ENCODE results near the gene SNTG2.

Gene SNTG2

DNA sequence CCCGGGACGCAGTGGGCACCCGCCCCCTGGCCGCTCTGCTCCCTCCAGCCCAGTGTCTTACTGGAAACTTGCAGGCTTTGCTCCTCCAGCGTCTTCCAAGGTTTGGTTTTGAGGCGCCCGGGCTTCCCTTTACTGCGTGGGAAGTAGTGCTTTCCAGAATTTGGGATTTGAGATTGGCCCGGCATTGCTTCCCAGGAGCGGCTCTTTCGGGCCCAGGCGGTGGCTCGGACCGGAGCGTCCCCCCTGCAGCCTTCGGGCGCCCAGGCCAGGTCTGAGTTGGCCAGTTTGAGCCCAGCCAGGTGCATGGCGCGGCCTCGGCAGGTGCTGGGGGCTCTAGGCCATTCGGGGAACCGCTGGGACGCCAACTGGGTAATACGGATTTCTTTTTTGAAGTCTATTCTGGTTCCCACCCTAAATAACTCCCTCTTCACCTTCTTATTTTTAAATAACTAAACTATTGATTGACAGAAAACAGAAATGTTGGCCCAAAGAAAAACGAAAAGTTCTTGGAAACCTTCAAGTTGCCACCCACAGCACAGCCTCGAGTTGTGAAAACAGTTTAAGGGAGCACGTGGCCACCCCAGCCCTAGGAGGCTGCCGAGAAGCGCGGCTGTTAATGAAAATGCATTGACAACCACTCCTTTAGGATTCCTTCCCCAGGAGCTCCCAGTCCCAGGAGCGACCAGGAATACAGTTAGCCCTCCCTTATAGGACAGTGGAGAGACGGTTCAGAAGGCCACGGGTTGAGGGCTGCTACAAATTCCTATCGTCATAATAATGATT, 766 bp downstream of the SNTG2 start:
- DNase-seq = no peak

- no peak for DNase-seq
These were observed 2.8 kb downstream of the SNTG2 start for GRCh38 chr2:953408-953807.

GRCh38 chr2:953975-954686, 3.5 kb downstream of the SNTG2 start:
- no peak for DNase-seq

DNA sequence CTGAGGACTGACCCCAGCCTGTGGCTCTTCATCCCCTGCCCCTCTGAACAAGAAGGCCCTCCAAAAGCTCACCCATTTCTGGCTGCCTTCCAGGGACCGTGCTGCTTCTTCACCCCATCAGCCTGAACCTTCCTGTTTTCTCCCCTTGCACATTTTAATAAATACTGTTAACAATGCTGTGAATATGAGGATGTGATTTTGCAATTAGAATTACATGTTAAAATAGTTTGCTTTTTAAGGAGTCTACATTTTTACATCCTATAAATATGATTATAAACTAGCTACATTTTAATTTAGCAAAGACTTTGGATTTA, 4.0 kb downstream of the SNTG2 start:
- DNase-seq = no peak

- no peak for DNase-seq
These were observed 5.4 kb downstream of the SNTG2 start for GRCh38 chr2:955829-956731.

DNA sequence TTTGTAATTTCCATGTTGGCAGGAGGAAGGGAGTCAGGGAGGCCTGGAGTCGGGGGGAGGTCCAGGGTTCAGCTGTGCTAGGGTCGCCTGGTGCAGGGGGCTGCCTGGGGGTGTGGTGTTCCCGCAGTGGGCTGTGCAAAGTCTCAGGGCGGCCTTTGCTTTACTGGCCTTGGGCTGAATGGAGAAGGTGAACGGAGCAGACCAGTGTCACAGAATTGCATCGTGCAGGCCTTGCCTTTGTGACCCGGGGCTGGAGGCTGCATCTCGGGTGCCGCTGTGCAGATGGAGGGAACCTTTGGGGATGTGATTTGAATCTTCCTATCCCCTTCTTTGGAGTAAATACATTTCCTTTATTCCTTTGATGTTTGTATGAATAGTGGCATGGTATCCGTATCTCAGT, 8.8 kb downstream of the SNTG2 start:
- DNase-seq = no peak

DNA sequence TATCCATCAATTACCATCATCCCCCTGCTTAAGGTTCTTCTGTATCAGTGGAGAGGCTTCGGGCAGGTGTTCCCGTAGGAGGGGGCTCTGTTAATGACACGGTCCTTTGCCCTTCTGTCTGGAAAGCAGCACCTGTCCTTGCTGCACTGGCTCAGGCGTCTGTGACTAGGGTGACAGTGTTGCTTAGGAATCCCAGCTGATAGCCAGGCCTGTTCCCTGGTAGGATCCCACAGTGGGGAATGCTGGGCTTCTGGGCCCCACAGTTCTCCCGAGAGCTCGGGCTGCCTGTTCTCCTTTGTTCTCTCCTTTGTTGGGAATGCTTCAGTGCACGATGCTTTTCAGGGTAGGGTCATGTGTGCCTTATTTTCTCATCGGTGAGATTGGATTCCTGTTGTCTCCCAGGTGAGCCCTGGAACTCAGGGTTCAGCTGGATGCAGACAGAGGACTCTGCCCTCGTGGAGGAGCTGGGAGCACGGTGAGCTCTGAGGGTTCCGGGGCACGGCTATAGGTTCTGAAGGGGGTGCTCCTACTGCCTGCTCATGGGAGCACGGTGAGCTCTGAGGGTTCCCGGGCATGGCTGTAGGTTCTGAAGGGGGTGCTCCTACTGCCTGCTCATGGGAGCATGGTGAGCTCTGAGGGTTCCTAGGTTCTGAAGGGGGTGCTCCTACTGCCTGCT, 9.6 kb downstream of the SNTG2 start:
- no peak for DNase-seq

DNA sequence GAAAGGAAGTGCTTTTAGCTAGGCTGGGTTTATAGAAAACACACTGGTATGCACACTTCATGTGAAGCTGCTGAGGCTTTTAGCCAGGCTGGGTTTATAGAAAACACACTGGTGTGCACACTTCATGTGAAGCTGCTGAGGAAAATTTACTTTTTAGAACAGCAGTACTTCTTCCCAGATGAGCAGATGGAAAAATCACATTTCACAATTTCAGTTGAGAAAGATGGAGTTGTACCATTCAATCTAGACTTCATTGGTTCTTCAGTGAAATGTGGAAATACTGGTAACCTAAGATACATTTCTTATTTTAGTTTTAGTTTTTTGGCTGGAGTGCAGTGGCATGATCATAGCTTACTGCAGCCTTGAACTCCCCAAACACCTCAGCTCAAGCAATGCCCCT, 11.1 kb downstream of the SNTG2 start:
- no peak for DNase-seq

- no peak for DNase-seq
These were observed 13.2 kb downstream of the SNTG2 start for GRCh38 chr2:963876-964275.

DNA sequence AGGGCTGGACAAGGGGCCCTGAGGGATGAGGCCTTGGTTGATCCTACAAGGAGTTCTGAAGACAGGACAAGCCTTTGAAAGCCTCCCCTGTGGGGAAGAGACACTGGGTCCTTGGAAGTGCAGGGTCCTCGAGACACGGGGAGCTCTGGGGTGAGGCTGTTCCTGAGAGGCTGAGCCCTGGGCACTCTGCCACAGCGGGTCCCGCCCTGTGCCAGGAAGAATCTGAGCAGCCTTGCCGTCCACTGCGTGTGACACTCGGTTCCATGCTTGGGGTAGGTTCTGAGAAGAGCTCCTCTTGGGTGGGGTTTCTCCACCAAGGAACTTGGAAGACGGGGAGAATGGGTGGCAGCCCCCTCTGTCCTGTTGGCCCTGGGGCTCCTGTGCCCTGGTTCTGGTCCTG, 13.9 kb downstream of the SNTG2 start:
- no peak for DNase-seq

DNA sequence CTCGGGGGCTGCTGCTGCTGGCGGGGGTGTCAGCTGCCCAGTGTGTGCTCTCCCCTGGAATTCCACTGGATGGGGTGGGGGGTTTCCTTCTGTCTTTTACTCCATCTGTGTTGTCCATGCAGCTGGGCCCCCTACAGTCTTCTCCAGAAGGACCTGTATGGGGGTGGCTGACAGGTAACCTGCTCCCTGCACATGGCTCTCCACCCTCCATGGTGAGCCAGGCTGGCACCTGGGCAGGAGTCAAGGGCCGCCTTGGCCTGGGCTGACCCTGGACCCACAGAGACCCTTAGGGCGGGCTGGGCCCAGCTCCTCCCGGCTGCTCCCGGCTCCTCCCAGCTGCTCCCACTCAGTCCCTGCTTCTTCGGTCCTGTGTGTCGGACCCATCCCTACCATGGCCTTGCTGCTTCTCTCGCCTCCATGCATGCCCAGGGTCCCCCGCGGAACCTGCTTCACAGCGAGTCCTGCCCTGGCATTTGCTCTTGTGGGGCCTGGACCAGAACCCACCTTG, 15.0 kb downstream of the SNTG2 start:
- DNase-seq = no peak

DNA sequence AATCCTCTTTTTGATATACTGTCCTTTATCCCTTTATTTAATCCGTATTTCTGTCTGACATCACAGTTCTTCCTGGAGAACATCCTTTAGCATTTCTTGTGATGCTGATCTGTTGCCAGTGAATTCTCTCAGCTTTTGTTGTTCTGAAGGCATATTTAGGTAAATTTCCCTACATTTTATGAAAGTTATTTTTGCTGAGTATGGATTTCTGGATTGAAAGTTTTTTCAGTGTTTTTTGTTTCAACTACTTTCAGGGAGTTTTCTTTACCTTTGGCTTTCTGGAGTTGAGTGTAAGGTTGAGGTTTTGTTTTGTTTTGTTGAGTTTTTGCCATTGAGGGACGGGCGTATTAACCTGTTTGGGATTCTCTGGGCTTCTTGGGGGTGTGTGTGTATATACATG, 22.5 kb downstream of the SNTG2 start:
- no peak for DNase-seq

- no peak for DNase-seq
These were observed 23.4 kb downstream of the SNTG2 start for GRCh38 chr2:974054-974453.

DNA sequence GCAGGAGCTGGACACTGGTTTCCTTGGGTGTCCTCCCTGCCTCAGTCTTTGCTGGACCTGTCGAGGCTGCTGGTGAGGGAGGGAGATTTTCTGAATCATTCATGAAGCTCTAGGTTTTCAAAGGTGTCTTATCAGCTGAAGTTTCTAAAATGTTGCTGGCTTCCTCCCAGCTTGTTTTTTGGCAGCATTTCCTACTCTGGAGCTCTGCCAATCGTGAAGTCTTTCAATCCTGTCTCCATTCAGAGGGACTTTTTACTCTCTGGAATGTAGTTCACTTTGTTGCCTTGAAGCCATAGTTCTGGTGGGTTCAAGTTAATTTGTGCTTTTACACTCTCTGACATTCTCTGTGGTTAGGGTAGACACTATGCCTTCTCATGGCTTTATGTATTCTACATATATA, 23.9 kb downstream of the SNTG2 start:
- no peak for DNase-seq

GRCh38 chr2:975095-975494, 24.4 kb downstream of the SNTG2 start:
- DNase-seq = no peak

DNA sequence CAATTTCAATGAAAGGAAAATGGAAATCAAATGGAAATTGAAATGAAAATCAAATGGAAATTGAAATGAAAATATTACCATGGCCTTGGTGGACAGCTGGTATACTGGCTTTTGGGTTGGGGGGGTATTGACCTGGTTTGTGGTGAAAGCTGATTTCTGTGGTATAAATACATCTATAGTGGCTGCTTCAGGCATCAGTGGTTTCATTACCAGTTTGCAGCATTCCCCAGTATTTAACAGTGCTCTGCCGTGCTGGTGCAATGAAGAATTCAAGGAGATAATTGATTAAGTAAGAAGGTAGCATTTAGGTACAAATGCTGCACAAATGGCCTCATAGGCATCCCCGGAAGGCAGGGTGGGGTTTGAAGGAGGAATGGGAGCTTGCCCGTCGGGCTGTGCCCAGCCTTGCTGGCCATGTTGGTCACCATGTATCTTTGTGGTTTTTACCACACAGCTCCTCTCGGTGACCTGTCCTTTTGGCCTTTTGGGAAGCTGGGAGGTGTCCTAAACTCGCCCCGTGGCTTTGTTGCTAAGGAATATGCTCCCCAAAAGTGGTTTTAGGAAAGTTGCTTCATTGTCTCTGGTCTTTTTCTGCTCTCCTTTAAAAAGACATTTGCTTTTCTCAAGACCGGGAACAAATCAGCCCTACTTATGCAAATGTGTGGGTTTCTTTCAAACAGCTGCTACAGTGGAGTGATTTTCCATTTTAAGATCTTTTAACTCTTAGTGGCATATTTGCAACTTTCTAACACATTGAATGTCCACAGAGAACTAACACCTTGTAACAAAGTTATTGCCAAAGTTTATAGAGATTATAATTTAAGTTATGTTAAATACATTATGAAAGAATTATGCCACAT, 28.6 kb downstream of the SNTG2 start:
- DNase-seq = no peak

- no peak for DNase-seq
These were observed 29.5 kb downstream of the SNTG2 start for GRCh38 chr2:980176-980575.

DNA sequence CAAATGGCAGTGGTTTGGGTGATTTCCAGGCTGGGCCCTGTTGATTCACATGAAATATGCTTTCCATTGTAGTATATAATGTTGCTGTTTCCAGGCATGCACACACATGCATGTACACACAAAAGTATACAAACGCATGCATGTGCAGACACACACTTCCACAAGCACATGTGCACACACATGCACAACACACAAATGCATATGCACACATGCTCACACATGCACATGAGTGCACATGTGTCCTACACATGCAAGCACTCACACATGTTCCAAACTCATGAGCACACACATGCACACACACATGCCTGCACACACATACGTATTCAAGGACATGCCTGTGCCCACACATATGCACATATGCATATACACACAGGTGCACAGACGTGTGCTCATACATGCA, 30.6 kb downstream of the SNTG2 start:
- DNase-seq = no peak

GRCh38 chr2:981759-982158, 31.1 kb downstream of the SNTG2 start:
- no peak for DNase-seq

DNA sequence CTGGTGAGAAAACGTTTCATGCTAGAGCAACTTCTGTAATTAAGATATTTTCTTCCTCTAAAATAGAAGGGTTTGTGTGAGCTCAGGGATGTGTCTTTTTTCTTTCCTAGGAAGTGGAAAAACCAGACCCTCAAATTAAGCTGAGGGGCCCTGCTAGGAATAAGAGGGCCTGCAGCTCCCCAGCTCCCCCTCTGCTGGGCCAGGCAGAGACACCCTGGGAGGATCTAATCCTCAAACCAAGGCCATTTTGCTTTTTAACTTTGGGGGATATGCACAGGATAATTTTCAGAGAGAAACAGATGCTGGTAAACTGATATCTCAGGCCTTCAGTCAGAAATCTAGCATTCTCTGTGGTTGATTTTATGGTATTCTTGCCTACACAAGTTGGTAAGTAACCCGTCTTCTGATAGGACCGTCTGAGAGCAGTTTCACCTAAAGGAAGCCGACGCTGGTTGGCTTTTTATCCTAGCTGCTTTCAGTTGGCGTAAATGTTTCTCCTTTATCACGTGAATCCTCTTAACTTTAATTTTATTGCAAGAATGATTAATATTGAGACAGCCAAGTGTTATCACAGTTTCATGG, 34.8 kb downstream of the SNTG2 start:
- DNase-seq = no peak
